SKM-1 (cell line): ENCODE results near the gene DNAJC24.
"Not testable (repeated sequence)": the region's sequence is repeated elsewhere in the genome, so short reads cannot be mapped to it uniquely, and the experiment has no call there.

Source experiments
- DNase-seq: peaks from one replicate; lab custom pipeline; 2025; ENCODE audit not compliant: unreplicated experiment; lab: John Stamatoyannopoulos, UW

DNAJC24 gene, protein sequence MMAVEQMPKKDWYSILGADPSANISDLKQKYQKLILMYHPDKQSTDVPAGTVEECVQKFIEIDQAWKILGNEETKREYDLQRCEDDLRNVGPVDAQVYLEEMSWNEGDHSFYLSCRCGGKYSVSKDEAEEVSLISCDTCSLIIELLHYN

DNA sequence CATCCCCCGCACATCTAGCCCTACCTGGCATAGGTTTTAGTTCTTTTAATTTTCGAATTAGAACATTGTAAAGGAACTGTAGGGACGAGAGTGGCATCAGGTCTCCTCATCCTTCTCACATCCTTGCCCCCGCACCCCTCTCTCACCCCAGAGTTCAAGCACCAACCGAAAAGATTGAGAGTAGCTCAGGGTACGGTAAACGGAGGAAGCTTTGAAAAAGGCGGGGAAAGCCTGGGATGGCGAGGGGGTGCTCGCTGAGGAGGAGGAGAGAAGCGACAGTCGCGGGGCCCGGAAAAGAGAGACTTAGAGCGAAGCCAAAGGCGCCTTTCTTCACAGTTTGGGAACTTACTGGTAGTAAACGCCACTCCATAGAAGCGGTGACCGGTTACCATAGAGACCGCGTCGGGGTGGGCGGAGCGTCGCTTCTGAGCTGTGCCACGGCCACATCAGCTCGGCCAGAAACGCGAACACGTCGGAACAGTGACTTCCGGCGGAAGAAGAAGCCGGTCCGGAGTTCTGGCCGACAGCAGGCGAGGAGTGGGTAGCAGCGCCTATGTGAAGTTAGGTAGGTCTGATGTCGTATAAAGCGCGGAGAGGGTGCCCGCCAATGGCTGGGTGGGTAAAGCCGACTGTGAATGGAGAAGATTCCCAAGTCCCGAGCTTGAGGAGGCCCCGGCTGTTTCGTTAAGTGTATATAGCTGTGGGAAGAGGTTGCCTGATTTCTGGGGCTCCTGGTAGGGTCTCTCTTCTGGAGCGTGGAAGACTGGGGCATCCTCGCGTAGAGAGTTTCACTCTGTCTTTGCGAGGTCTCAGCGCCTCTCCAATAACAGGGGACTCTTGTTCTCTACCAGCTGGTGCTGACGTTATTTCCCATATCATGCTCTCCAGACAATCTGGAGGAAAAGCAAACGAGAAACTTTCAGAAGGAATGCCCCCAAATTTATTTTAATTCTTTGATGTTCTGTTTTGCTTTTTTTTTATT is at the start of gene DNAJC24, which contains the start of gene DCDC1:
Gene DNAJC24, plus strand, starts transcription at position 513 of the 982 bp plus-strand sequence. CDS start 889 bp downstream, outside the sequence.
Gene DCDC1, minus strand, starts transcription at position 392 of the 982 bp plus-strand sequence. CDS start 41,459 bp downstream, outside the sequence.
- peak; percentile 88 for DNase-seq

DNA sequence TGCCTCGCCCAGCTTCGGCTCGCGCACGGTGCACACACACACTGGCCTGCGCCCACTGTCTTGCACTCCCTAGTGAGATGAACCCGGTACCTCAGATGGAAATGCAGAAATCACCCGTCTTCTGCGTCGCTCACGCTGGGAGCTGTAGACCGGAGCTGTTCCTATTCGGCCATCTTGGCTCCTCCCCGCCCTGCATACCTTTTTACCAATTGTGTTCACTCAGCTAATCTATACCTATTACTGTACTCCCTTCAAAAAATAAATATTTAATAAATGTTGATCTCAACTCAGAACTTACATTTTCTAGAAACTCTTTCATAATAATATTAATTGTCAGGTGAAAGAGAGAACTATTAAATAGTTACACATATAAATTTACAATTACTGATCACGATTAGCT is 48.2 kb upstream of the DNAJC24 start:
- DNase-seq, result not testable (repeated sequence)

DNA sequence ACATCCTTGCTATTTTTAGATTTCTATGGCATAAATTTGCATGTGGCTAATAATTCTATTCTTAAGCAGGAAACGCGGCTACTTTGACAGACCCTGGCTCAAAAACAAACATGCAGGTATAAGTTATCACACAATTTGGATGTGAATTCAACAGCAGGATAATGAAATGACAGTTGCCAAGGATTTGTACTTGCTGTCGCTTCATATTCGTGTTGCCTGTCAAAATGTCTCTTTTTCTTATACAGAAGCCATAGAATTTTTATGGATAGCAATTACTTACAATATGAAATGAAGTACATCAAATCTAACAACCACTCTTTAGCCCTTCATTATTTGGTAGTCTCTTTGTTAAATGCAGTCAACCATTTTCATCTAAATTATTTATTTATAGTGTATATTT is 46.5 kb upstream of the DNAJC24 start:
- no peak for DNase-seq

DNA sequence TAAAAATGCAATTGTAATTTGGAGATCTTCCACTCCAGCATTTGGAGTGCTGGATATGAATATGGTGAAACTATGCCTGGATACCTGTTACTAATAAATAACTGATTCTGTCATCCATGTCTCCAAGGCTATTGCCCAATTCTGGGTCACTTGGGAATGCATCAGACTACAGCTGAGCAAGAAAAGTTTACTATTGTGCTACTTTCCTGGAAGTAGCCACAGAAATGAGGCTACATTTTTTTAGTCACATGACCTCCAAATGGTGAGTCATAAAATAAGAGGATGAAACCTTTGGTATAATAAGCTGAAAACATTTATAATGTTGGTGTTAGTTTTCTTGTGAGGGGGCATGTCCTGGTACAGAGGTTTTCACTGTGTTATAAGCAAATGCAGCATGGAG is 44.5 kb upstream of the DNAJC24 start:
- DNase-seq, result no peak

- no peak for DNase-seq
Observed at GRCh38 chr11:31326470-31327148, 43.1 kb upstream of the DNAJC24 start.

- no peak for DNase-seq
Observed at GRCh38 chr11:31327417-31327816, 42.2 kb upstream of the DNAJC24 start.

DNA sequence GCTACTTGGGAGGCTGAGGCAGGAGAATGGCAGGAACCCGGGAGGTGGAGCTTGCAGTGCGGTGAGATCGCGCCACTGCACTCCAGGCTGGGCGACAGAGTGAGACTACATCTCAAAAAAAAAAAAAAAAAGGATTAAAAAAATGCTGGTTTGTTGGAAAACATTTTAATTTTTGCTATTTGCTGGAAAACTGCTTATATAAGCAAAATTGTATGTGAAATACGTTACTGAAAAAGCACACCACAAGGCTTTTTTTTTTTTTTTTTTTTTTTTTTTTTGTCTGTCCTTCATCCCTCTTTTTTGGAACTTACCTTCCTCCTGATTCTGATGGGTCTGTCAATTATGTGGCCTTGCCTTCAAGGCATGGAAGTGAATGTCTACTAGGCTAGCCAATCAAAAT is 41.0 kb upstream of the DNAJC24 start:
- no peak for DNase-seq

- no peak for DNase-seq
Observed at GRCh38 chr11:31337806-31338205, 31.9 kb upstream of the DNAJC24 start.

DNA sequence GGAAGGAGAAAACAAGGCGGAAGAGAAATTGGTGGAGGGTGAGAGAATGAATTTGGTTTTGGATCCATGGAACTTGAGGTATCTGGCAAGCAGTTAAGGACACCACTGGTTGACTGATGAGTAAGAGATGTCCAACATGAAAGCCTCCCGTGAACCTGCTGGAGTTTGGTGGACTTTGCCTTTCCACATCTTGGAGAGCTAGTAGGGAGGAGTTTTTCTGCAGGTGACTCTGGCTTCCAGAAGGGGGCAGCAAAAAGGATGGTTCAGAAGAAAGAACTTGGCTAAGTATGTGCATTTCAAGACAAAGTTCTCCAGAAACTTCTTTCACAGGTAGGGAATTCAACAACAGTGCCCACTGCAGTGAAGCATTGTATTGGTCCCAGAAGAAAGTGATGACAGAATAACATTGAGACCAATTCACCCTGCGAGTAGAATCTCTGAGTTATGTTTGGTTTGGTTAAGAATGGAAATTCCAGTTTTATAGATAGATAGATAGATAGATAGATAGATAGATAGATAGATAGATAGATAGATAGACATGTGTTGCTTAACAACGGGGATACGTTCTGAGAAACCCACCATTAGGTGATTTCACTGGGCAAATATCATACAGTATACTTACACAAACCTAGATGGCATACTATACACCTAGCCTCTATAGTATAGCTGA is 28.6 kb upstream of the DNAJC24 start:
- DNase-seq, result peak; percentile 40

DNA sequence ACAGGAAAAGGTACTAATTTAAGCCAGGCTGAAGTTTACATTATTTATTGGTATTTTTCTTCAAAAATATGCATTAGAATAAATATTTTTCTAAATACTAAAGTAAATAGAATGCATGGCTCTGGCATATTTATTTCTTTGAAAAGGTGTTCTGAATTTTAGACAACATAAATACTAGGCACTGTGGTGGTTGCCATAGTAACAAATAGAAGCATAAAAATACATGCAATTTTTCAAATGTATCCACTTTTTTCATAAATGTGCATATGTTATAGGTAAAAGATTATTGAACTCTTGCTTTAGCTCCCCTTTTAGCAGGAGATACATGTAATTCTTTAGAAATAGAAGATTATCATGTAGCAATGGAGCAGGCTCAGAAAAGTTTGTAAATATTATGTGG is 18.5 kb upstream of the DNAJC24 start:
- DNase-seq, result no peak

DNA sequence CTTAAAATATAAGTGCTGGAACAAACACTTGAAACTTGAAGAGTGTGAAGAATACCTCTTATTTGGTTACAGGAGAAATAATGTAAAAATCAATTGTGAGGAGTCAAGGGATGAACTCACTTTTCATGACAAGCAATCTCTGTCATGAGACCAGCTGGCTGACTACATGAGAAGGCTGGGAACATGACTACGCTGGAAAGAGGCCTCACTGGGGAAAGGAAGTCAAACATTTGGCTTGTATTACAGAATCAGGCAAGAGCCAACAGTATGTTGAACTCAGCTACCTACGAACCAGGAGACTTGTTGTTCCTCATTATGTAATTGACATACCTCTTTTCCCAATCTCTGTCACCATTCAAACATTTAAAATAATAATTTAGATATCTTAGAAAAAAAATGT is 14.5 kb upstream of the DNAJC24 start:
- DNase-seq, result no peak

DNA sequence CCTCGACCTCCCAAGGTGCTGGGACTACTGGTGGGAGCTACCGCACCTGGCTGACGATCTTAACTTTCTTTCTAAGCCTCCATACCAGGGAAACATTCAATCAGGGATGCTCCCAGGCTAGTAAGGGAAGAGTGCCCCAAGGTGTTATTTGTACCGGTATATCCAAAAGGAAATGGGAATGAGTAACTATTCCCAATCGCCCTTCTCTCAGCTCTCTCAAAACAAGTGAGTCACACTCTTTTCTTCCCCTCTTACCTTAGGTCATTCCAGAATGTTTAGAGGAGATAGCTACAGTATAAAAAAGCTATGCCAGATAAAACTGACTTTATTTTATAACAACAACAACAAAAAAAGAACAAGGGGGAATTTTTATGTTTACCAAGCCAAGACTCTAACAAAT is 13.8 kb upstream of the DNAJC24 start:
- DNase-seq, result no peak

GRCh38 chr11:31361743-31362142 is 7.9 kb upstream of the DNAJC24 start:
- no peak for DNase-seq

GRCh38 chr11:31366795-31367194 is 2.9 kb upstream of the DNAJC24 start:
- DNase-seq, result no peak

- DNase-seq, result no peak
Observed at GRCh38 chr11:31375879-31376278, 6.2 kb downstream of the DNAJC24 start.

GRCh38 chr11:31383116-31383515 is 13.5 kb downstream of the DNAJC24 start:
- no peak for DNase-seq

GRCh38 chr11:31387379-31387778 is 17.7 kb downstream of the DNAJC24 start:
- no peak for DNase-seq

- no peak for DNase-seq
Observed at GRCh38 chr11:31397239-31397834, 27.7 kb downstream of the DNAJC24 start.

DNA sequence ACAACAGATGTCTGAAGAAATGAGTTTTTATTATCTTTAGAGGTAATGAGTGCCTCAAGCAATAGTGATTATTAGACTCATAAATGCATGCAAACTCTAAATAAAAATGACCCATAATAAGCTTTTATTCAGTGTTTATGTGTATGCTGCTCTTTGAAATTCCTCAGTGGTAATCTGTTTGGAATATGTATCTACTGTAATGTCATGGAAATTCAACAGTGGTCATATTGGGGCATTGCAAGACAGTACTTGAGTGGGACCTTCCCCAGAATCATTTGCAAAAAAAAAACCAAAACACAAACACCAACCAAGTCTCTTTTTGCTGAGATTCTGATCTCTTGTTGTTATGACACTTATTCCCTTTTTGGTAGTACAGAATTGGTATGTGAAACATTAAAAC is 35.0 kb downstream of the DNAJC24 start:
- no peak for DNase-seq

- no peak for DNase-seq
Observed at GRCh38 chr11:31408201-31408600, 38.5 kb downstream of the DNAJC24 start.

DNA sequence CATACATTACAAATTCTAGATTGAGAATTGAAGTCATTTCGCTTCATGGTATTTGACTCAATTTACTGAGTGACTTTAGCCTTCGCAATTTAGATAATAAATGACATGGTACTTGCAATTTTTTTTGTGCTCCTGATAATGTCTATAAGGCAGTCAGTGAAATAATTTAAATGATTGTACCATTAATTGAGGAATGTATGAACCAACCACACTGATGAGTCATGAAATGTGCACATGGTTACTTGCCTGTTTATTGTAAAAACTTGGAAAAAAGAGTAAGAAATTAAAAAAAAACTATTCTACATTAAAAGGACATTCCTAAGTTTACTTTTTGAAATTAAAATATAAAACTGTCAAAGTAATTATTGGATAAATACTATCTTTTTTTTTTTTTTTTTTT is 43.3 kb downstream of the DNAJC24 start:
- no peak for DNase-seq
